Natural killer cell (primary cell): Measurements from ENCODE around the gene EIF2S2. TPM values are rescaled to one million over a fixed set of nuclear protein-coding genes. Genes with fewer than 3 reads are reported as not detected.

Experiments used
- ATAC-seq, 3 donors: fragments of 150-1000 bp in 2 of 3; fragments of 200-7000 bp in 1 of 3; cut with Tn5 transposase; 1 replicate in 1 of 3; 2 replicates in 2 of 3; pipeline ENCODE4 v1.10.0; 2021; ENCODE audit warnings: mild to moderate bottlenecking in 2 of 3, moderate library complexity in 2 of 3
- DNase-seq, 2 donors: peaks; one replicate each; pipeline versions ENCODE4 v3.0.0 to v3.0.0-alpha.2; 2013 to 2021; ENCODE audit warnings: mixed read lengths in 1 of 2
- H3K27ac ChIP-seq: one replicate; pipeline ENCODE4 v1.5.1; 2013; ENCODE audit warnings: mild to moderate bottlenecking, low read length
- H3K27me3 ChIP-seq: one replicate; pipeline ENCODE4 v1.6.1; 2013; ENCODE audit warnings: low read length; ENCODE audit not compliant: control insufficient read depth, insufficient read depth
- H3K36me3 ChIP-seq: one replicate; pipeline ENCODE4 v1.6.1; 2013; ENCODE audit warnings: low read length; ENCODE audit not compliant: control insufficient read depth, insufficient read depth
- H3K4me1 ChIP-seq: one replicate; pipeline ENCODE4 v1.6.1; 2013; ENCODE audit warnings: low read length; ENCODE audit not compliant: control insufficient read depth, insufficient read depth
- H3K4me3 ChIP-seq: one replicate; pipeline ENCODE4 v1.5.1; 2013; ENCODE audit warnings: low read length
- H3K9me3 ChIP-seq: one replicate; pipeline ENCODE4 v1.6.1; 2013; ENCODE audit warnings: low read length; ENCODE audit not compliant: control insufficient read depth, insufficient read depth
- H3K27ac Mint-ChIP-seq, 2 donors: one replicate each; pipeline ENCODE4 v1.8.0; 2022; ENCODE audit warnings: mild to moderate bottlenecking in 2 of 2, mixed read lengths in 2 of 2, moderate library complexity in 1 of 2
- H3K27me3 Mint-ChIP-seq, 2 donors: one replicate each; pipeline ENCODE4 v1.8.0; 2022; ENCODE audit warnings: low read depth in 2 of 2, mixed read lengths in 2 of 2
- H3K36me3 Mint-ChIP-seq: one replicate; pipeline ENCODE4 v1.8.0; 2022; ENCODE audit warnings: mixed read lengths
- H3K4me1 Mint-ChIP-seq, 2 donors: one replicate each; pipeline ENCODE4 v1.8.0; 2022; ENCODE audit warnings: mixed read lengths in 2 of 2
- H3K4me3 Mint-ChIP-seq: one replicate; pipeline ENCODE4 v1.8.0; 2022; ENCODE audit warnings: mild to moderate bottlenecking, moderate library complexity, mixed read lengths
- H3K9me3 Mint-ChIP-seq, 2 donors: one replicate each; pipeline ENCODE4 v1.8.0; 2022; ENCODE audit warnings: mixed read lengths in 2 of 2
- CTCF ChIP-seq: fragments of 200-600 bp; IDR thresholded peaks from one replicate; pipeline ENCODE4 v1.8.0; 2022; ENCODE audit warnings: antibody characterized with exemption
- WGBS: methylation state at CpG from one replicate; pipeline ENCODE4 v1.1.7; 2013; ENCODE audit warnings: missing lambda C conversion rate; ENCODE audit not compliant: insufficient coverage; 5-methylcytosine and 5-hydroxymethylcytosine counted together
- intact Hi-C: fragments of 100-400 bp; cut with micrococcal nuclease; formaldehyde crosslinking; loops from one replicate; pipeline ENCODE4 v1.14.2; 2022
- total RNA-seq, 4 donors: library from RNA; stranded (reverse); fragments of 120-200 nt in 1 of 4; gene quantifications; one replicate each; pipeline versions ENCODE4 v1.2.3 to v1.2.4, GENCODE V29; 2013 to 2022

The EIF2S2 gene
- total RNA-seq, 3 donors from 2014 or later (not counting 1 experiment from before 2014, with no cell fraction given), result 17.6 to 20.0 (median 17.6) TPM

DNA sequence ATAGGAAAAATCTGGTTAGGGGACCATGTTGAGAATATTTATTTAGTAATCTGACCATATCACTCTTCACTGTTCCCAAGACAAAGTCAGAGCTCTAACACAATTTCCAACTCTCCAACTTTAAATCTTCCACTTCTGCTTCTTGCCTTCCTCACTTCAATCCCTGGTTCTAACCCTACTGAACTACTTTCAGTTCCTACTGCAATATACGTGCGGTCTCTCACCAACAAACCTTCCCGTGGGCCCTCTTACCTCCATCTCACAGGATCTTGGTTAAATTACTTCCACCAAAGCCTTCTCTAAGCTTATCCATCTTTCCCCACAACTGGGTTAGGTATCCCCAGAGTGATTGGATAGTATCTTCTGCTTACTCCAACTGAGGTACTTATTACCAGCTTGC is 8.0 kb downstream of the EIF2S2 start:
- H3K4me3 Mint-ChIP-seq, result no peak overlapping the region
- no peaks in the 10 kb centered on the region for H3K9me3 Mint-ChIP-seq
- intact Hi-C loops, result no loop called here
- H3K9me3 ChIP-seq, result no peaks in the 10 kb centered on the region
- no peak for DNase-seq
- H3K27me3 Mint-ChIP-seq, result no peaks in the 10 kb centered on the region
- H3K27me3 ChIP-seq, result no peaks in the 10 kb centered on the region
- no peak for ATAC-seq
- H3K4me1 Mint-ChIP-seq, result peaks cover 49 to 56% of the 10 kb centered on the region in 2 donors
- no peak overlapping the region for H3K4me3 ChIP-seq
- no peak overlapping the region for H3K27ac ChIP-seq
- H3K36me3 Mint-ChIP-seq, result peaks cover 15% of the 10 kb centered on the region
- peak overlapping the region; percentile 28 to 76 for H3K27ac Mint-ChIP-seq
- 76% methylated on average over 3 of the region's 3 CpGs for WGBS
- H3K36me3 ChIP-seq, result peaks cover 62% of the 10 kb centered on the region
- H3K4me1 ChIP-seq, result peaks cover 3% of the 10 kb centered on the region
- TF ChIP-seq CTCF, result no peak

- H3K27ac Mint-ChIP-seq, result peak overlapping the region; percentile 19 to 36
- ATAC-seq (no peak), DNase-seq (no peak)
- Histone ChIP-seq H3K4me1 (peaks cover 3% of the 10 kb centered on the region), H3K36me3 (peaks cover 68% of the 10 kb centered on the region), H3K27ac (no peak overlapping the region), H3K9me3 (no peaks in the 10 kb centered on the region), H3K4me3 (no peak overlapping the region), H3K27me3 (no peaks in the 10 kb centered on the region)
- WGBS, result 100% methylated on average over 2 of the region's 2 CpGs
- intact Hi-C loops, result no loop called here
- H3K9me3 Mint-ChIP-seq, result no peaks in the 10 kb centered on the region
- H3K4me1 Mint-ChIP-seq, result peaks cover 31 to 39% of the 10 kb centered on the region in 2 donors
- no peak for TF ChIP-seq CTCF
- no peak overlapping the region for H3K4me3 Mint-ChIP-seq
- no peaks in the 10 kb centered on the region for H3K27me3 Mint-ChIP-seq
- H3K36me3 Mint-ChIP-seq, result peaks cover 15% of the 10 kb centered on the region
Observed at GRCh38 chr20:34102342-34102741, 9.7 kb downstream of the EIF2S2 start.

GRCh38 chr20:34100576-34100975 is 11.5 kb downstream of the EIF2S2 start:
- DNase-seq (no peak), ATAC-seq (no peak)
- Mint-ChIP-seq H3K9me3 (no peaks in the 10 kb centered on the region), H3K27me3 (no peaks in the 10 kb centered on the region), H3K4me1 (peaks cover 23 to 27% of the 10 kb centered on the region in 2 donors), H3K27ac (peak overlapping the region in 1 of 2 donors; percentile 68), H3K4me3 (no peak overlapping the region), H3K36me3 (peaks cover 15% of the 10 kb centered on the region)
- no peaks in the 10 kb centered on the region for H3K27me3 ChIP-seq
- intact Hi-C loops, result no loop called here
- H3K27ac ChIP-seq, result no peak overlapping the region
- H3K36me3 ChIP-seq, result peaks cover 84% of the 10 kb centered on the region
- no peak overlapping the region for H3K4me3 ChIP-seq
- no peak for TF ChIP-seq CTCF
- H3K4me1 ChIP-seq, result no peaks in the 10 kb centered on the region
- no peaks in the 10 kb centered on the region for H3K9me3 ChIP-seq
- WGBS, result 89% methylated on average over 3 of the region's 3 CpGs

DNA sequence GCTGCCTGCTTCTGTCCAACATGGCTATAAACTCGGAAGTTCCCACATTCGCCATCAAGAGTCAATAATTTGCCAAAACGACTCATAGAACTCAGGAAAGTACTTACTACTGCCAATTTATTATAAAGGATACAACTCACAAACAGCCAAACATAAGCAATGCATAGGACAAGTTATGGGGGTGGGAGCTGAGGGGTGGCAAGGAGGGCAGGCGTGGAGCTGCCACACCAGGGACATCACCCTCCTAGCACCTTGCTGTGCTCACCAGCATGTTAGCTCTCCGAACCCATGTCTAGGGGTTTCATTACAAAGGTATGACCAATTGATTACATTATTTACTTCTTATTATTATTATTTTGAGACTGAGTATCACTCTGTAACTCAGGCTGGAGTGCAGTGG is 12.4 kb downstream of the EIF2S2 start:
- intact Hi-C loops, result no loop called here
- H3K36me3 Mint-ChIP-seq, result peaks cover 7% of the 10 kb centered on the region
- H3K27me3 ChIP-seq, result no peaks in the 10 kb centered on the region
- H3K4me3 ChIP-seq, result no peak overlapping the region
- no peak for TF ChIP-seq CTCF
- DNase-seq (no peak), ATAC-seq (no peak)
- H3K9me3 ChIP-seq, result no peaks in the 10 kb centered on the region
- peak overlapping the region; percentile 16 to 59 for H3K27ac Mint-ChIP-seq
- H3K36me3 ChIP-seq, result peaks cover 84% of the 10 kb centered on the region
- peaks cover 14 to 18% of the 10 kb centered on the region in 2 donors for H3K4me1 Mint-ChIP-seq
- no peaks in the 10 kb centered on the region for H3K4me1 ChIP-seq
- WGBS, result 96% methylated on average over 4 of the region's 5 CpGs
- no peak overlapping the region for H3K27ac ChIP-seq
- no peak overlapping the region for H3K4me3 Mint-ChIP-seq
- H3K27me3 Mint-ChIP-seq, result no peaks in the 10 kb centered on the region
- H3K9me3 Mint-ChIP-seq, result no peaks in the 10 kb centered on the region
